GM18505 (cell line): Measurements from ENCODE around the gene MYPOP.

Experiments
- ATAC-seq: cut with Tn5 transposase; IDR thresholded peaks from one replicate; pipeline ENCODE4 v1.9.1; 2021; ENCODE audit not compliant: unreplicated experiment
- POLR2A ChIP-seq: IDR thresholded peaks from 4 replicates; pipeline ENCODE4 v1.6.1; 2011; ENCODE audit warnings: borderline replicate concordance; ENCODE audit not compliant: insufficient read depth, insufficient read length; ENCODE audit errors: extremely low read depth

Gene MYPOP

GRCh38 chr19:45860359-45861259 is 41.8 kb downstream of the MYPOP start:
- ATAC-seq = no peak
- no peak for TF ChIP-seq POLR2A

DNA sequence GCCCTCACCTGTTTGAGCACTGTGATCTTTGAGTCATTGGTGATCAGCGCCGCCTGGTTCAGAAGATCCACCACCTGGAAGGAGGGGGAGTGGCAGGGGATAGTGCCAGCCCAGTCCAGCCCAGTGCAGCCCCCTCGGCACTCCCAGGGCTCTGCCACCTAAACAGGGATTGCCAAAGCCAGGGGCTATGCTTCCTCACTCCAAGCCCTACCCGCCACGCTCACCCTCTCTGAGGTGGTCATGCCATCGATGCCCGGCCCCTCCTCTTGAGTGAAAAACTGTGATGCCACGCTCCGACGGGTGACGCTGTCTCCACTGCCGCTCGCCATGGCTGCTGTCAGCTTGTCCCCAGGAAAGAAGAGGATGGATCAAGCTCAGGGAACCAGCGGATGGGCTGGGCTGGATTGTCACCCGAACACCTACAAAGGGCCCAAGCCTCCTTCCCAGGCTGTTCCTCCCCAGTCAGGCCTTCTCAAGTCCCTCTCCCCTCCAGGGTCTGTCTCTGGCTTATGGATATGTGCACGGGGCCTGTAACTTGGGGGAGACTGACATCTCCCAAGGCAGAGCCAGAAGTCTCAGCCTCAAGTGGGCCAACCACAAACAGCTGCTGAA is 48.1 kb downstream of the MYPOP start:
- TF ChIP-seq POLR2A = no peak
- ATAC-seq = no peak

DNA sequence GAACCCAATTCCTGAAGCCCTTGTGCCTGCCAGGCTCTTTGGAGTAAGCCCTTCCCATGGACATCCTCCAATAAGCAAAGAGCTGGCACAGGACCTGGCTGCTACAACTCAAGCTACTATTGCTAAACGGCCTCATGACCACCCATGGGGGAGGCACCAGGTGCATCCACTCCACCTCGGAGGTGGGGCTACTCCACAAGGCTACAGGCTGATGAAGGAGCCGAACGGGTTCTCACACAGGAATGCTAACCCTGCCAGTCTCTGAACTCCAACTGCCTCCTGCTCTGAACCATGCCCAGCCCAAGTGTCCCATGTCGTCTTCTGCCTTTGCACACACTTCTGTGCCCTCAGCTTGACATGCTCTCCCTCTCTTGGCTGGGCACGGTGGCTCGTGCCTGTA is 49.4 kb downstream of the MYPOP start:
- ATAC-seq = no peak
- no peak for TF ChIP-seq POLR2A

DNA sequence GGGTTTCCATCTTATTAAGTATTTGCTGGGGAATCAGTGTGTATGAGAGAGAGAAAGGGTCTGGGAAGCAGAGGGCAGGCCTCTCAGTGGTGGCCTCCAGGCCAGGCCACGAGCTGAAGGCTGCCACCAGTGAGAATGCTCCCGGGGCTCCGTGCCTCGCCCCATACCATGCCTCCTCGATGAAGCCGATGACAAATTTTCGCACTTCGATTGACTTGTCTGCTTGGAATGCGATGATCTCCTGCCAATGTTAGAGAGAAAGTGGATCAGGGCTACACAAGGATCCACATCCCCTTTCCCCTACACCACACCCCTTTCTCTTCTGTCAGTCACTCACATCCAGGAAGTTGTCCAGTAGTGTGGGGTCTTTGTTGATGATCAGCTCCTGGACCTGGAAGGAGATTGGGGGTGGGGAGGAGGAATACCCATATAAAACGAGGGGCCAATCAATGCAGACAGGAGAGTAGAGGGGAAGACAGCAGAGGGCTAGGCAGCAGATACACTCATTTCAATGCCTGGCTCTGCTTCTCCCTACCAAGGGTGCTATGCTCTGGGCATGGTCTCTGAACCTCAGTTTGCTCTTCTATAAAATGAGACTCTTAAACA is 50.2 kb downstream of the MYPOP start:
- ATAC-seq = no peak
- TF ChIP-seq POLR2A = no peak

DNA sequence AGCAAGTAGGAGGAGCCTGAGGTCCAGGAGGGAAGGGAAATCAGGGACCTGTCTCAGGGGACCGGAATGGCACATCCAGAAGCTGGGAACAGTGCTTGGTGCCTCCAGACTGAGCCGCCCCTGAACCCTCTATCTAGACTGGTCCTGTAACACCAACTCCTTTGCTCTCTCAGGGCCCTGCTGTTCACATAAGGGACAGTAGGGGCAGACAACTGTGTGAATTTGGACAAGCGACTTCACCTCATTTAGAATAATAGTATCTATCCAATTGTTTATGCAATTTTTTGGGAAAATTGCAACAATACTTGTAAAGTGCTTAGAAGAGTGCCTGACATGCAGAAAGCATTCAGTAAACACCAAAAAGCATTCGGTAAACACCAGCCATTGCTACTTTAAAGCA is 53.5 kb downstream of the MYPOP start:
- no peak for ATAC-seq
- no peak for TF ChIP-seq POLR2A

GRCh38 chr19:45847663-45848062 is 54.8 kb downstream of the MYPOP start:
- TF ChIP-seq POLR2A = no peak

GRCh38 chr19:45842198-45842597 is 60.2 kb downstream of the MYPOP start:
- no peak for TF ChIP-seq POLR2A
- no peak for ATAC-seq

More at GRCh38 chr19:45847663-45848062, 54.8 kb downstream of the MYPOP start:
- no peak for ATAC-seq
